GM21529 (cell line): ENCODE data around the gene PLCE1.

ENCODE experiments used
- ATAC-seq: cut with Tn5 transposase; IDR thresholded peaks from one replicate; pipeline ENCODE4 v1.9.1; 2021; ENCODE audit not compliant: unreplicated experiment

The PLCE1 gene

DNA sequence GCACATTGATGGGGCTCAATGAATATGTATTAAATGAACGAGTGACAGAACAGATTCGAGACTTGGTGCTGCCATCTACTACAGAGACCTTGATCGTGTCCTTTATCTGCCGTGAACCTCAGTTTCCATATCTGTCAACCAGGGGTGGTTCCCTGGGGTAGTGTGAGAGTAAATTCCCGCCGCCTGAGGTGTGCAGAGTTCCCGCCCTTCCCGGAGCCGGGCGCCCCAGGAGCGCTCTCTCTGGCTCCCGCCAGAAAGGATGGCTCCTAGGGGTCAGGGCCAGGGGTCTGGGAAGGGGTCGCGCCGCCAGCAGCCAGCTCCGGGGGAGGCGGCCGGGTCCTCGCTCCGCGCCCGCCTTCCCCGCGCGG lies 333 bp upstream of the PLCE1 start:
- no peak for ATAC-seq

DNA sequence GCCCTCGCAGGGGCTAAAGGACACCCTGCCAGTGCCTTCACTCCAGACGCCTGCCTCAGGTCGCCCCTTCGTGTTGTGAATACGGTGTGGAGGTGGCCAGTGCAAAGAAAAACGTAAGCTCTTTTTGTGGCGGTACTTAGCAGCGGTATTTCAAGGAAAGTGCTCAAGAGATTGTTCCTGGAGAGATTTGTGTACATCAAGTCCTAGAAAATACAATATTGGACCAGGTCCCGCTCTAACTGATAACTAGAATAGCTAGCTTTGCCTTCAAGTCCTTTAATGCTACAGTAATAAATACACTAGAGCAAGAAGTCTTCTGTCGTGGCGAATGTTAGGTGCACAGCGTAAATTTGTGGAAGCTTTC lies 689 bp downstream of the PLCE1 start:
- ATAC-seq, result no peak

GRCh38 chr10:93995182-93995581 lies 1.5 kb downstream of the PLCE1 start:
- ATAC-seq, result no peak

GRCh38 chr10:93995598-93996271 lies 2.0 kb downstream of the PLCE1 start:
- ATAC-seq, result no peak

DNA sequence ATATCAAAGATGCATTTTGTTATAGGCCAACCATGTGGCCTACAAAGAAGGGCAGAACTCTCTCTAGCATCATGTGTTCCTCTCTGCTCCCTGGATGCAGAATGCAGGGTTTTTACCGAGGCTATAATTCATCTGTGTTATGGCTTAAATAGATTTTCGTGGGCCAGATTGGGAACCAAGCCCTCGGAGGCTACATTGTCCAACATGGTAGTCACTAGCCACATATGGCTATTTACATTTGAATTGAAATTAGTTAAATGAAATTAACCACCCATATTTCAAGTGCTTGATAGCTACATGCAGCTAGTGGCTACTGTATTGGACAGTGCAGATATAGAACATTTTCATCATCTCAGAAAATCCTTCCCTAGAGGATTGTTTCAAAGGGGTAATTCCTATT lies 2.8 kb downstream of the PLCE1 start:
- ATAC-seq, result no peak

DNA sequence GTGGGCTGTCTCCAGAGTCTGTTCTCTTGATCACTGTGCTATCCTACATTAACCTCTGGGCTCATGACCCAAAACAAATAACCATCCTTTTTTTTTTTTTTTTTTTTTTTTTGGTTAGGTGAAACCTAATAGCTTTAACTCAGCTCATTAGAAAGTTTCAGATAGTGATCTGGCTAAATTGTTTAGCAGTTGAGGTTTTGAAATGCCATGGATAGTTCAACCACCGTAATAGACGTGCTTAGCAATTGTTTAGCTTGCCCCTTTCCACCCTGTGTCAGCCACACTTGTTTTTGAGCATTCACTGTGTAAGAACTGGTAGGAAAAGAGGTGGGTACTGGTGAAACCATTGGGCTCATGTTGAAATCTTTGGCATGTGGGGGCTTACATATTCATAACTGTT lies 3.8 kb downstream of the PLCE1 start:
- no peak for ATAC-seq

GRCh38 chr10:93999401-93999851 lies 5.7 kb downstream of the PLCE1 start:
- no peak for ATAC-seq

DNA sequence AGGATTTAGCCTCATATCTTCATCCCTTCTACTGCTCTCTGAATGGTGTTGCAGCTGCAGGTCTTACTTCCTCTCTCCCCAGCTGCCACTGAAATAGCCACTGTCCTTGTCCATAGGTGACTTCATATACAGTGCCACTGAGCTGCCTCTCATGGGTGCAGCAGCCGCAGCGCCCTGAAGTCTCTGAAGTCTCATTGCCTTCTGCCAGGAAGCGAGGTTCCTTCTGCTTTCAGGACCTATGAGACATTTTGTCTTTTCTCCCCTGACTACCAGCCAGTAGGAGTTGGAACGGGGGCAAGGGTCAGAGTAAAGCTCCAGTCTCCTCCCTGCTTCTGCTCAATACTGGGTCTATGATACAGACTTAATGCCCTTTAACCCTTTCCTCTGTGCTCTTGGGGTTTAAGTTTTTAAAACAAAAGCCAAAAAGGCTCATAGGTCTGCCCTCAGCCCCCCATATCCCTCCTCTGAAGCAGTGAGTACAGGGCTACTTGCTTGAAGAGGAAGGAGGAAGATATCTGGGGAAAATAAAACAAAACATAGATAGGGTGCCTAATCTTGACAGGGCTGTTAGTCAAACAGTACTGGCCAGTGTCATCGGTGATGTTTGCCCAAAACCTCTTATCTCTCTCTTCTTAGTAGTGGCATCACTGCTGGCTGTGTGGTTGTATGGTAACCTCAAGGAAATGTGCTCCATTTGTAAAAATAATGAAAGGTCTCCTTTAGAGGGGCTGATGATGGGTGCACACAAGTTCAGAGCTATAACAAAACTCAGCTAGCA lies 7.1 kb downstream of the PLCE1 start:
- ATAC-seq, result no peak

GRCh38 chr10:94001416-94001810 lies 7.7 kb downstream of the PLCE1 start:
- ATAC-seq, result no peak

DNA sequence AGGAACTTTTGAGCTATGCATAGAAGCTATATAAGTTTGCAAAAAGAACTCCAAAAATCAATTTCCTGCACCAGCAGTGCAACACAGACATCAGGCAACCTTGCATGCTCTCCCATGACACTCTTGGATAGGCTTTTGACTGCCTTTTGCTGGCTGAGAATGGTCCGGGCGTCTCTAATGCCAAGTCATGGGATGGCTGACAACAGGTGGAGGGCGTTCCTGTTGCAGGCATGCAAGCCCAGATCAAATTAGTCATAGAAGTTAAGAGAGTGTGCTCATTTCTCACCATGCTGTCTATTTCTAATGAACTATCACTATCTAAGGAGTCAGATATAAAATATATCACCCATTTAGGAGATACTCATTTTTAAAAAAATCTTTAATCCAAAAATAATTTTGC lies 8.4 kb downstream of the PLCE1 start:
- ATAC-seq, result no peak

DNA sequence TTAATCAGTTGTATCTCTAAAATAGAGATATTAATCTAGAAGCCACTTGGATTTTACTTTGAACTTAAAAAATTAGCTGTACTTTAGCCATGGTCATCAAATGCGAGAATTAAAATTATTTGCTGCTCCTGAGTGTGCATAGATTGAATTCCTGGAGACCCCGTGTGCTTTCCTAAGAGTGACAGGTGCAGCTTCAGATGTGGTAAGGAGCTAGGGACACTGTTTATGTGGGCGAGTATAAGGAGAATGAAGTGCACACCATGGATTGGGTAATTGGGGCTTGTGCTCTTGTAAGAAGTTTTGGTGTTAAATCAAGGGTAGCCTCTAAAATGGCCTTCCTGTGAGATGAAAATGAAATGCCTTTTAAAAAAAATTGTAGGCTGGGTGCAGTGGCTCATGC lies 9.8 kb downstream of the PLCE1 start:
- no peak for ATAC-seq

GRCh38 chr10:94005050-94005449 lies 11.3 kb downstream of the PLCE1 start:
- no peak for ATAC-seq

DNA sequence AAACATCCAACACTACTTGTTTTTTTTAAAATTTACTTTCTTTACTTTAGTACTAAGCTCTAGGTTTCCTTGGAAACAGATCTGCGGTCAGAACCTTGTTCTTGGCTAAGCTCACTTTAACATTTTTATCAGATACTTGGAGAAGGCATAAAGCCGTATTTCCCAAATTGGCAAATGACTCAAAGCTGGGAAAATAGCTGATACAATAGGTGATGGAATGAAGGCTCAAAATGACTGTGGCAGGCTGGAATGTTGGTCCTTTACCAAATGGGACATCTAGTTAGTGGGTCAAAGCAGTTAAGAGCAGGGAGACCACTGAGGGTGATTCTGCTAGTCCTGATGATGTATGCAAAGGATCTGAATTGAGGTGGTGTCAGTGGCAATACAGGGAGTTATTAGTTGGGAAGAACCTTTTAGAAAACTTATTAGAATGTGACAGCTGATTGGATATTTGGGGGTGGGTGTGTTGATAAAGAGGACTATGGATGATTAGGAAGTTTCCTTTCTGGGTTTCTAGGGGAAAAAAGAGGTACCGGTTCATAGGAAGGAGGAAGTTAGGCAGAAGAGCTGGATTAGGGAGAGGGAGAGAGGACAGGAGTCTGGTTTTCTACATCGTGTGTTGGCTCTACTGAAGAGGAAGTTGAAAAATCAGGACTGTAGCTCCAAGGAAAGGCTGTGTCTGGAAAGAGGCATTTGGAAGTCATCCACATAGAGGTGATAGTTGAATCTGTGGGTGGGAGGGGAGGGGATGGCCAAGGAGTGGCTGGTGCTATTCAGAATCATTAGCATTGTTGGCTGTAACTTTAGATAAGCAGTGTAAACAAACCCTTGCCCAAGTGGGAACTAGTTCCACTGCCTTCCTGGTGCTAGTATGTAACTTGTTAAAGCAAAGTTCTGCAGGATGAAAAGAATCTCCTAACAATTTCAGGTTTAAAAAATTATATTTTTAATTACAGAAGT lies 13.1 kb downstream of the PLCE1 start:
- ATAC-seq, result no peak

GRCh38 chr10:94008526-94008925 lies 14.8 kb downstream of the PLCE1 start:
- ATAC-seq, result no peak

DNA sequence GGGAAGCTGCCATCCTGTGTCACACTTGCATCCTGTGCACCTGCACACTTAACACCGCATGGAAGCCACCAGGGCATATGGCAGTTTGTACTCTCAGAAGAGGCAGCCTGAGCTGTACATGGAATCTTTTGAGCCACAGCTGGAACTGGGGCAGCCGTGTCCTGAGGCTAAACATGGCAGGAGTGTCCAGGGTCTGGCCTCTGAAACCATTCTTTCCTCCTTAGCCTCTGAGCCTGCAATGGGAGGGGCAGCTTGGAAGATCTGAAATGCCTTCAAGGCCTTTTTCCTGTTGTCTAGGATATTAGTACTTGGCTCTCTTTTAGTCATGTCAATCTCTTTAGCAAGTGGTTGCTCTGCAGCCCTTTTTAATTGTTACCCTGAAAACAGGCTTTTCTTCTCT lies 16.4 kb downstream of the PLCE1 start:
- no peak for ATAC-seq

GRCh38 chr10:94010886-94011285 lies 17.2 kb downstream of the PLCE1 start:
- ATAC-seq, result no peak

DNA sequence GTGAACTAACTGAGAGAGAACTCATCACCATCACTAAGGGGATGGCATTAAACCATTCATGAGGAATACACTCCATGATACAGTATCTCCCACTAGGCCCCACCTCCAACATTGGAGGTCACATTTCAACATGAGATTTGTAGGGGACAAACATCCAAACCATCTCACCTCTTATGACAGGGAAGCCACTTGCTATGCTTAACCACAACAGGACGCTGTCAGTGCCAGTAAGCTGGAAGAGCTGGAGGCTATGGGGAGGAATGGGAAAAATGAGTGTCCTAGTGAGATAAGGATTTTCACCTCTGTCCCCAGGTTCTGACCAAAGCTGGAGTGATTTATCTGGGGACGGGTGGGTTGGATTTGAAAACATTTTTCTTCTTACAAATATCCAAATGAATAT lies 17.6 kb downstream of the PLCE1 start:
- ATAC-seq, result no peak

DNA sequence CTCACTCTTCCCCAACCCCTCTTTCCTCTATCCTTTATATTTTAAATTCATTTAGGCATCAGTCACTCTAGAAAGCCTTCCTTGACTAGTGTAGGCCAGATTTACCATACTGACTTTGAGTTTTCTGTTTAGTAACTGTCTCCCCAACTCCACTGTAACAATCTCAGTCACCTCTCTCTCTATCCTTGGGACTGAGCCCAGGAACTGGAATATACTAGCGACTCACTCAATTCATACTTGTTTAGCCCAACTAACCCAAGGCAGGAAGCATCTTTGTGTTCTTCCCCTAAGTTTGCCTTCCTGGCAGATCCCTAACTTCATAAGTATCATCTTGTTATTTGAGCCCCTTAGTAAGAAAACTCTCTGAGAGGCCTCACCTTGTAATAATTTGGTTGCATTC lies 19.1 kb downstream of the PLCE1 start:
- no peak for ATAC-seq

DNA sequence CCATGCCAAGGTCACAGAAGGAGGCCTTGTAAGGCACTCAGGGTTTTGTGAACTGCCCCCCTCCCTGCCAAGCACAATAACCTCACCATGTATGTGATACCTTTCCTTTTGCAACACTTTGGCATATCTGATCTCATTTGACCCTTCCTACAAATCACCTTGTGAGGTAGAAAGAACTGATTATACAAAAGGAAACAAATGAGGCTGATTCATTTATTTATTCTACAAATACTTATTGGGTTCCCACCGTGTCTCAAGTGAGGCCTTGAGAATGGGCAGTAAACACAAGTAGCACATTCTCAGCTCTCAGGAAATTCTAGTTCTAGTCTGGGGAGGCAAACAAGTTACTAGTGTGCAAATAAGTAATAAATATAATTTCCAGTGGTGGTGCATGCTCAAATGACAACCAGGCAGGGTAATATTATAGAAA lies 19.6 kb downstream of the PLCE1 start:
- ATAC-seq, result no peak

- no peak for ATAC-seq
Measured at GRCh38 chr10:94014304-94014703, 20.6 kb downstream of the PLCE1 start.
